HepG2 (cell line): ENCODE results near the gene ERFL. TPM values are rescaled to one million over a fixed set of nuclear protein-coding genes. Genes with fewer than 3 reads are reported as not detected.

Experiments
- CENPT ChIP-seq: sonication (generic); formaldehyde crosslinking; IDR thresholded peaks from 2 replicates; pipeline ENCODE4 v1.8.0; 2022; ENCODE audit warnings: low read depth, mild to moderate bottlenecking, moderate library complexity, missing genetic modification reagents
- CENPX ChIP-seq: sonication (generic); formaldehyde crosslinking; IDR thresholded peaks from 2 replicates; pipeline ENCODE4 v1.9.0; 2021; ENCODE audit warnings: mild to moderate bottlenecking, missing genetic modification reagents, moderate library complexity
- DNMT3B ChIP-seq: conservative IDR thresholded peaks from 2 replicates; pipeline ENCODE4 v1.6.1; 2016; ENCODE audit warnings: missing biosample characterization, control low read depth
- EP300 ChIP-seq, 3 experiments: sonication (generic) in 1 of 3; formaldehyde crosslinking in 1 of 3; IDR thresholded peaks; 2 replicates each; pipeline versions ENCODE4 v1.5.1 to v1.6.1; 2011 to 2020; ENCODE audit warnings: low read depth in 2 of 3, low read length in 2 of 3, borderline replicate concordance in 1 of 3, improper control_type of control experiment in 1 of 3, mild to moderate bottlenecking in 1 of 3, missing genetic modification reagents in 1 of 3, moderate library complexity in 1 of 3
- HOXA9 ChIP-seq: sonication (generic); formaldehyde crosslinking; IDR thresholded peaks from 2 replicates; pipeline ENCODE4 v1.8.1; 2022; ENCODE audit warnings: missing genetic modification reagents, mild to moderate bottlenecking, moderate library complexity, borderline replicate concordance
- KAT7 ChIP-seq: IDR thresholded peaks from 2 replicates; pipeline ENCODE4 v1.6.1; 2018; ENCODE audit warnings: borderline replicate concordance, missing compliant biosample characterization
- MATR3 ChIP-seq: sonication (generic); formaldehyde crosslinking; IDR thresholded peaks from 2 replicates; pipeline ENCODE4 v1.4.0; 2020; ENCODE audit warnings: missing genetic modification reagents
- NR1H2 ChIP-seq: sonication (generic); formaldehyde crosslinking; IDR thresholded peaks from 2 replicates; pipeline ENCODE4 v1.8.1; 2022; ENCODE audit warnings: low read depth, missing genetic modification reagents, borderline replicate concordance
- NR2F6 ChIP-seq, 2 experiments: IDR thresholded peaks; 2 replicates each; pipeline ENCODE4 v1.6.1; 2016; ENCODE audit warnings: antibody characterized with exemption in 1 of 2, mild to moderate bottlenecking in 1 of 2
- RAD51 ChIP-seq: fragments of 450-650 bp; IDR thresholded peaks from 2 replicates; pipeline ENCODE4 v1.6.1; 2016; ENCODE audit warnings: borderline replicate concordance
- RFX5 ChIP-seq: IDR thresholded peaks from 2 replicates; pipeline ENCODE4 v1.6.1; 2011; ENCODE audit warnings: low read depth, low read length, improper control_type of control experiment
- STAG1 ChIP-seq: sonication (generic); formaldehyde crosslinking; IDR thresholded peaks from 2 replicates; pipeline ENCODE4 v1.4.0; 2020; ENCODE audit warnings: missing genetic modification reagents
- TCF12 ChIP-seq, 2 experiments: fragments of 450-650 bp in 1 of 2; sonication (generic) in 1 of 2; formaldehyde crosslinking in 1 of 2; IDR thresholded peaks; 2 replicates each; pipeline versions ENCODE4 v1.6.1 to v1.8.0; 2017 to 2022; ENCODE audit warnings: antibody characterized with exemption in 1 of 2, mild to moderate bottlenecking in 1 of 2, missing genetic modification reagents in 1 of 2, moderate library complexity in 1 of 2
- TOE1 ChIP-seq: sonication (generic); formaldehyde crosslinking; IDR thresholded peaks from 2 replicates; pipeline ENCODE4 v1.4.0; 2020; ENCODE audit warnings: mild to moderate bottlenecking, missing genetic modification reagents
- ZNF350 ChIP-seq: sonication (generic); formaldehyde crosslinking; IDR thresholded peaks from 2 replicates; pipeline ENCODE4 v1.4.0; 2020; ENCODE audit warnings: mild to moderate bottlenecking, low read depth, missing genetic modification reagents, borderline replicate concordance
- ZNF501 ChIP-seq: sonication (generic); formaldehyde crosslinking; IDR thresholded peaks from 2 replicates; pipeline ENCODE4 v1.5.1; 2020; ENCODE audit warnings: mild to moderate bottlenecking, moderate library complexity, missing genetic modification reagents
- ZNF567 ChIP-seq: sonication (generic); formaldehyde crosslinking; IDR thresholded peaks from 2 replicates; pipeline ENCODE4 v1.8.1; 2023; ENCODE audit warnings: mild to moderate bottlenecking, missing genetic modification reagents, borderline replicate concordance
- ZNF572 ChIP-seq: sonication (generic); formaldehyde crosslinking; IDR thresholded peaks from 2 replicates; pipeline ENCODE4 v1.5.1; 2020; ENCODE audit warnings: mild to moderate bottlenecking, missing genetic modification reagents
- ZNF709 ChIP-seq: sonication (generic); formaldehyde crosslinking; IDR thresholded peaks from 2 replicates; pipeline ENCODE4 v1.5.0; 2020; ENCODE audit warnings: mild to moderate bottlenecking, missing genetic modification reagents
- ZNF768 ChIP-seq: sonication (generic); formaldehyde crosslinking; IDR thresholded peaks from 2 replicates; pipeline ENCODE4 v1.4.0; 2020; ENCODE audit warnings: missing genetic modification reagents
- ZNF780A ChIP-seq: sonication (generic); formaldehyde crosslinking; IDR thresholded peaks from 2 replicates; pipeline ENCODE4 v1.8.0; 2022; ENCODE audit warnings: mild to moderate bottlenecking, missing genetic modification reagents, moderate library complexity
- polyA plus RNA-seq, 8 experiments: library from polyadenylated mRNA; depleted of rRNA in 3 of 8; stranded (reverse) in 7 of 8; unstranded in 1 of 8; fragments of >200 nt; fragmentation: Illumina TruSeq in 4 of 8; extraction: Trizol in 4 of 8; gene quantifications; 2 replicates each; pipeline versions ENCODE4 v1.2.1 to v1.2.3, GENCODE V29; 2011 to 2016; ENCODE audit warnings: low read depth in 4 of 8, missing spikeins in 1 of 8, mixed read lengths in 1 of 8; ENCODE audit not compliant: insufficient read depth in 1 of 8
- total RNA-seq, 5 experiments: library from RNA; depleted of rRNA; stranded (reverse); fragments of >200 nt; fragmentation: Illumina TruSeq; extraction: Trizol; gene quantifications; 2 replicates each; pipeline ENCODE4 v1.2.3, GENCODE V29; 2016; ENCODE audit warnings: low read depth in 1 of 5
- TF ChIP-seq, protein P1 (sequence below): sonication (generic); formaldehyde crosslinking; IDR thresholded peaks from 2 replicates; pipeline ENCODE4 v1.5.0; 2020; ENCODE audit warnings: mild to moderate bottlenecking, missing genetic modification reagents, moderate library complexity
- TF ChIP-seq, protein P2 (sequence below): sonication (generic); formaldehyde crosslinking; IDR thresholded peaks from 2 replicates; pipeline ENCODE4 v1.5.0; 2020; ENCODE audit warnings: missing genetic modification reagents, mild to moderate bottlenecking, borderline replicate concordance
- TF ChIP-seq, protein P3 (sequence below): sonication (generic); formaldehyde crosslinking; IDR thresholded peaks from 2 replicates; pipeline ENCODE4 v1.8.1; 2023; ENCODE audit warnings: mild to moderate bottlenecking, missing genetic modification reagents
- TF ChIP-seq, protein P4 (sequence below): sonication (generic); formaldehyde crosslinking; conservative IDR thresholded peaks from 2 replicates; pipeline ENCODE4 v1.4.0; 2020; ENCODE audit warnings: missing genetic modification reagents

The ERFL gene
- total and polyA plus RNA-seq, 2 of the 13 experiments (the other 11 are each of a cell fraction or from before 2014, with no cell fraction given) = not detected

DNA sequence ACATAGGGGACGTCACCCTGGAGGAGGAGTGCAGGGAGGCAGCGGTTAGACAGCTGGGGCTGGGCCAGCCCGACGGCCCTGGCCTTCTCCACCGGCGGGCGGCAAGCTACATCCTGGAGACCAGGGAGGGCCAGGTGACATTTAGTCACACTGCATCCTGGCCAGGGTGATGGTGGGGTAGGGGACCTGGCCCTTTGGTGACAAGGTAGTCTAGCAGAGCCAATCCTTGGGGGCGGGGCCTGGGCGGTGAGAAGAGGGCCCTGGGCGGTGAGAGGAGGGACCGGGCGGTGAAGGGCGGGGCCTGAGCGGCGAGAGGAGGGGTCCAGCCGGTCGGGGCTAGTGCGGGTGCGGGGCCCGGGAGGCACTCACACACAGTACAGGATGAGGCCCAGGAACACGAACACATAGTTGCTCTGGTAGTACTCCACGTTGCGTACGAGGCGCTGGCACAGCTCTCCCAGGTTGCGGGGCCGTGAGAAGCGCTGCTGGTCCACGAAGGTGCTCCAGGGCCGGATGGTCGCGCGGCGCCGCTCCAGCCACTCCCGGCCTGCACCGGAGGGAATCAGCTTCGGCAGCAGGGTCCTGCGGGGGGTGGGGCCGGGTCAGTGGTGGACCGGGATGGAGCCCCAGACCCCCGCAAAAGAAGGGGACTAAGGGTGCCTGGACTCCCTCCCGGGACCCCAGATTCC lies 30.3 kb upstream of the ERFL start (continued):
- TF ChIP-seq, protein P1, sequence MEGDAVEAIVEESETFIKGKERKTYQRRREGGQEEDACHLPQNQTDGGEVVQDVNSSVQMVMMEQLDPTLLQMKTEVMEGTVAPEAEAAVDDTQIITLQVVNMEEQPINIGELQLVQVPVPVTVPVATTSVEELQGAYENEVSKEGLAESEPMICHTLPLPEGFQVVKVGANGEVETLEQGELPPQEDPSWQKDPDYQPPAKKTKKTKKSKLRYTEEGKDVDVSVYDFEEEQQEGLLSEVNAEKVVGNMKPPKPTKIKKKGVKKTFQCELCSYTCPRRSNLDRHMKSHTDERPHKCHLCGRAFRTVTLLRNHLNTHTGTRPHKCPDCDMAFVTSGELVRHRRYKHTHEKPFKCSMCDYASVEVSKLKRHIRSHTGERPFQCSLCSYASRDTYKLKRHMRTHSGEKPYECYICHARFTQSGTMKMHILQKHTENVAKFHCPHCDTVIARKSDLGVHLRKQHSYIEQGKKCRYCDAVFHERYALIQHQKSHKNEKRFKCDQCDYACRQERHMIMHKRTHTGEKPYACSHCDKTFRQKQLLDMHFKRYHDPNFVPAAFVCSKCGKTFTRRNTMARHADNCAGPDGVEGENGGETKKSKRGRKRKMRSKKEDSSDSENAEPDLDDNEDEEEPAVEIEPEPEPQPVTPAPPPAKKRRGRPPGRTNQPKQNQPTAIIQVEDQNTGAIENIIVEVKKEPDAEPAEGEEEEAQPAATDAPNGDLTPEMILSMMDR (CRISPR knock-in tag) = no peak
- TF ChIP-seq RAD51 (no peak), HOXA9 (CRISPR knock-in tag) (no peak), RFX5 (no peak), ZNF709 (CRISPR knock-in tag) (no peak), DNMT3B (CRISPR knock-in tag) (no peak), ZNF501 (no peak; the same call in 1 of the 2 replicates), CENPX (no peak), STAG1 (CRISPR knock-in tag) (no peak), NR2F6 (IDR thresholded peaks at IDR 0.05) (no peak), NR2F6 (CRISPR knock-in tag; IDR thresholded peaks at IDR 0.05) (no peak), KAT7 (CRISPR knock-in tag) (no peak; the same call in 1 of the 2 replicates), NR1H2 (CRISPR knock-in tag) (no peak), TOE1 (CRISPR knock-in tag) (no peak), ZNF780A (CRISPR knock-in tag) (no peak), ZNF567 (CRISPR knock-in tag) (0 out of 2 replicates have a peak, but pooled peaks have one; percentile 9), MATR3 (CRISPR knock-in tag) (no peak), EP300 (IDR thresholded peaks at IDR 0.05; ENCODE audit: low read depth in 2 of 2, low read length in 2 of 2) (no peak), EP300 (CRISPR knock-in tag; IDR thresholded peaks at IDR 0.05; ENCODE audit: borderline replicate concordance) (no peak), ZNF768 (no peak), CENPT (CRISPR knock-in tag) (peak; percentile 78; the same call in 1 of the 2 replicates), ZNF572 (CRISPR knock-in tag) (peak; percentile 16; the same call in 1 of the 2 replicates), TCF12 (IDR thresholded peaks at IDR 0.05) (no peak), TCF12 (CRISPR knock-in tag; IDR thresholded peaks at IDR 0.05) (no peak), ZNF350 (CRISPR knock-in tag) (no peak)
- TF ChIP-seq, protein P2, sequence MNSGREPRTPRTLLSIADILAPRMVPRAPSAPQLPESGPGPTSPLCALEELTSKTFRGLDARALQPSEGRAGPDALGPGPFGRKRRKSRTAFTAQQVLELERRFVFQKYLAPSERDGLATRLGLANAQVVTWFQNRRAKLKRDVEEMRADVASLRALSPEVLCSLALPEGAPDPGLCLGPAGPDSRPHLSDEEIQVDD (CRISPR knock-in tag) = no peak
- TF ChIP-seq, protein P3, sequence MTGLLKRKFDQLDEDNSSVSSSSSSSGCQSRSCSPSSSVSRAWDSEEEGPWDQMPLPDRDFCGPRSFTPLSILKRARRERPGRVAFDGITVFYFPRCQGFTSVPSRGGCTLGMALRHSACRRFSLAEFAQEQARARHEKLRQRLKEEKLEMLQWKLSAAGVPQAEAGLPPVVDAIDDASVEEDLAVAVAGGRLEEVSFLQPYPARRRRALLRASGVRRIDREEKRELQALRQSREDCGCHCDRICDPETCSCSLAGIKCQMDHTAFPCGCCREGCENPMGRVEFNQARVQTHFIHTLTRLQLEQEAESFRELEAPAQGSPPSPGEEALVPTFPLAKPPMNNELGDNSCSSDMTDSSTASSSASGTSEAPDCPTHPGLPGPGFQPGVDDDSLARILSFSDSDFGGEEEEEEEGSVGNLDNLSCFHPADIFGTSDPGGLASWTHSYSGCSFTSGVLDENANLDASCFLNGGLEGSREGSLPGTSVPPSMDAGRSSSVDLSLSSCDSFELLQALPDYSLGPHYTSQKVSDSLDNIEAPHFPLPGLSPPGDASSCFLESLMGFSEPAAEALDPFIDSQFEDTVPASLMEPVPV (CRISPR knock-in tag) = peak; percentile 86
- TF ChIP-seq, protein P4, sequence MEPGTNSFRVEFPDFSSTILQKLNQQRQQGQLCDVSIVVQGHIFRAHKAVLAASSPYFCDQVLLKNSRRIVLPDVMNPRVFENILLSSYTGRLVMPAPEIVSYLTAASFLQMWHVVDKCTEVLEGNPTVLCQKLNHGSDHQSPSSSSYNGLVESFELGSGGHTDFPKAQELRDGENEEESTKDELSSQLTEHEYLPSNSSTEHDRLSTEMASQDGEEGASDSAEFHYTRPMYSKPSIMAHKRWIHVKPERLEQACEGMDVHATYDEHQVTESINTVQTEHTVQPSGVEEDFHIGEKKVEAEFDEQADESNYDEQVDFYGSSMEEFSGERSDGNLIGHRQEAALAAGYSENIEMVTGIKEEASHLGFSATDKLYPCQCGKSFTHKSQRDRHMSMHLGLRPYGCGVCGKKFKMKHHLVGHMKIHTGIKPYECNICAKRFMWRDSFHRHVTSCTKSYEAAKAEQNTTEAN = no peak
